GM19099 (cell line): ENCODE measurements around the gene AP1S3.

ENCODE experiments used
- POLR2A ChIP-seq: IDR thresholded peaks from 3 replicates; pipeline ENCODE4 v1.6.1; 2011; ENCODE audit warnings: low read depth; ENCODE audit not compliant: insufficient read length; ENCODE audit errors: extremely low read depth

Gene AP1S3

GRCh38 chr2:223729781-223730180, 107.6 kb downstream of the AP1S3 start:
- no peak for TF ChIP-seq POLR2A

- no peak for TF ChIP-seq POLR2A
Observed at GRCh38 chr2:223727562-223727961, 109.8 kb downstream of the AP1S3 start.

GRCh38 chr2:223725986-223726970, 111.1 kb downstream of the AP1S3 start:
- no peak for TF ChIP-seq POLR2A

GRCh38 chr2:223725494-223725893, 111.9 kb downstream of the AP1S3 start:
- no peak for TF ChIP-seq POLR2A

GRCh38 chr2:223724861-223725260, 112.5 kb downstream of the AP1S3 start:
- no peak for TF ChIP-seq POLR2A

GRCh38 chr2:223723954-223724411, 113.4 kb downstream of the AP1S3 start:
- TF ChIP-seq POLR2A = no peak

- no peak for TF ChIP-seq POLR2A
Observed at GRCh38 chr2:223722226-223722625, 115.2 kb downstream of the AP1S3 start.

- no peak for TF ChIP-seq POLR2A
Observed at GRCh38 chr2:223721746-223722145, 115.6 kb downstream of the AP1S3 start.

- TF ChIP-seq POLR2A = no peak
Observed at GRCh38 chr2:223720367-223720766, 117.0 kb downstream of the AP1S3 start.

GRCh38 chr2:223712642-223713041, 124.7 kb downstream of the AP1S3 start:
- TF ChIP-seq POLR2A = no peak

- TF ChIP-seq POLR2A = no peak
Observed at GRCh38 chr2:223711596-223712326, 125.6 kb downstream of the AP1S3 start.
